NCI-H187 (cell line): ENCODE data around the gene STX17.
"Not testable (repeated sequence)": the region's sequence is repeated elsewhere in the genome, so short reads cannot be mapped to it uniquely, and the experiment has no call there.

Experiments
- DNase-seq, 2 experiments: peaks; one replicate each; lab custom pipeline; 2025; lab: John Stamatoyannopoulos, UW

Gene STX17

DNA sequence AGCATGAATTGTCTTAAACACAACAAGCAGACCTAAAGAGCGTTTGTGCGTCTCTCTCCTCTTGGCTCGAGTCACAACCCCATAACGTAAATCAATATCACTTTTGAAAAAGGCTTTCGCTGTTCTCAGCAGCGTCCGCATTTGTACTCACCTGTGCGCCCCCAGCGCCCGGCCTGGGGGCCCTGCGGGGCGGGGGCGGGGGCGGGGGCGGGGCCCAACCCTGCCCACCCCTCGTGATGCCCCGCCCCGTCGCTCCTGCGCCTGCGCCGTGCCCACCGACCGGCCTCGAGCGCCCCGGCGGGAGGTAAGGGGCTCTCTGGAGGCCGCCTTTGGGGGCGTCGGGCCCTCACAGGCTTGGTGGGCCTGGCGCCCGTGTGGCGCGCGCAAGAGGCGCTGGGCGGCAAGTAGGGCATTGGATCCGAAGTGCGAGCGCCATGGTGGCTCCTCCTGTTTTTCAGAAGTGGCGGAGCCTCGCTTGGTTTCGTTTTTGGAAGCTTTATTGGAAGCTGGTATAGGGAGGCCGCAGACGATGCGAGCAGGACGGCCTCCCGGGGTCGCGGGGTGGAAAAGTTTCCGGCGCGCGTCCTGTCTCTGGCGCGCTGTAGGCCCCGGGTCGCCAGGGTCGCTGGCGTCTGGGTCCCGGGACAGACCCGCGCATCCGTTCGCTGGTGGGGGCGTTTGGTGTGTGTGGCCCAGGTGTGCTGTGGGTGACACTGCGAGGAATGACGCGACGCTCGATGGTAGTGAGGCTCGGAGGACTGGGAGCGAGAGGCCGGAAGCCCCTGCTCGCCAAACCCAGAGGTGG is at the start of gene STX17:
Gene STX17 (plus strand): TSS at position 252 of the 805 bp plus-strand sequence. CDS start 8,586 bp downstream, outside the sequence.
- DNase-seq = peak in 1 of 2 experiments; percentile 61

DNA sequence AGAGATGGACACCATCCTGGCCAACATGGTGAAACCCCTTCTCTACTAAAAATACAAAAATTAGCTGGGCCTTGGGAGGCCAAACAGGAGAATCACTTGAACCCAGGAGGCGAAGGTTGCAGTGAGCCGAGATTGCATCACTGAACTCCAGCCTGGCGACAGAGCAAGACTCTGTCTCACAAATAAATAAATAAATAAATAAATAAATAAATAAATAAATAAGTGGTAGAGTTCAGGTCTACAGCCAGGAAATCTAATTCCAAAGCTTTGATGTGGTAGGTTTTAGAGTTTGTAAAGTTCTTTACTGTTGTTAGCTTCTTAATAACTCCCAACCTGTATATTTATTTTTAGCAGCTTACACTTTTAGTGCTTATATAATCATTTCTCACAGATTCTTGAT is 48.9 kb upstream of the STX17 start:
- not testable (repeated sequence) for DNase-seq

DNA sequence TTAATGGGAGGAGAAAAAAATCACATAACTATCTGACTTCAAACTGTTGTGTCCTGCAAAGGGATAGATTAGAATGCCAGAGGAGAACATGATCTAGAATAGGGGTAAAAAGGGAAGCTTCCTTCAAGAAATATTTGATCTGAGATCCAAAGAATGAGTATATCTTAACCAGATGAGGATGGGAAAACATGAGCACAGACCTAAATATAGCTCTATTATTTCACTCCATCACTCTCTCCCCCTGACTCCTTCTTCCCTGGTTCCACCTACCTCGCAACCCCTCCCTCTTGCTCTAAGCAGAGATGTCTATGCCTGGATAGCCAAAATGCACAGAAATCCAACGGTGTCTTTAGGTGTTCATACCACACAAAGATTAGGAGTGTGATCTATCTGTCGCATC is 48.4 kb upstream of the STX17 start:
- no peak for DNase-seq

DNA sequence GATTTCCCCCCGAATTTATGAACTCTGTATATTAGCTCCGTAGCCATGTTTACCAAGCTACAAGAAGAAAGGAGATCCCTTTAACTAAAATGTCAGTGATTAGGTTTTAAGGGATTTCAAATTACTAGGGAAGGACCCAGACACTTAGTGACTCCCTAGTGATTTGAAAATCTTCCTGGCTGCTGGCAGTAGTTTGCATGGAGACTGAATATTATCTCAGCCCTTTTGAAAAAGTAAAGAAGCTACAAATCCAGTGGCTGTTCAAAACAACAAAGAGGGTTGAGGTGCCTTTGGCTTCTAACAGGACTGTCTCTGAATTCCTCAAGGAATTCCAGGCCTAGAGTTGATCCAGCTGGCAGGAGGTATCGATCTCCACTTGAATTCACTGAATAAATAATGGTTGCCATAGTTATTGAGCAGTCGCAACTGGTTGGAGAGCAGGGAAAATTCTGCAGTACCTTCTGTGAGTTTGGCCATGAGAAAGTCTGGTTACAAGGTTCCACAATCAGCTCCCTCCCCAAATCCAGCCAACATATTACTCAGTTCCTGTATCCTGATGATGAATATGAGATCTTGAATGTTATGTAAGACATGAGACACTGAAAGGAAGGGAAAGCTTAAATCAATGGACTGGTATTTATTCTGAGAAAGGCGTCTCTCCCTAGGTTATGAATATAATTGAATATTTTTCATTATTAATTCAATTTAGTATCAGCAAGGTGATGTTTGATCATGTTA is 47.0 kb upstream of the STX17 start:
- no peak for DNase-seq

DNA sequence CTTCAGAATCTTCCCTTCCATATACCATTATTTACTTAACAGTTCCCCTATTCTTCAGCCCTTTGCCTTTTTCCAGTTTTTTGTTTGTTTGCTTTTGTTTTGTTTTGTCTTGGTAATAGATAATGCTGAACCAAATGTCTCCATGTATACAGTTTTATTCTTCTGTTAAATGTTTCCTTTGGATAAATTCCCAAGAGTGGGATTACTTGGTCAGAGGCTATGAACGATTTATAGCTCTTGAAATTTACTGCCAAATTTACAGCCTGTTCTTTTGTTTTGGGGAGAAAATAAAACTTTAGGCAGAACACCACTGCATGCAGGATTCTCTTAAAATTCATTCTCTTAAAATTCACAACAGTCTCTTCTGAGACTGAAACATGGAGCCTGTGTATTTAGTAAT is 46.2 kb upstream of the STX17 start:
- DNase-seq = no peak

DNA sequence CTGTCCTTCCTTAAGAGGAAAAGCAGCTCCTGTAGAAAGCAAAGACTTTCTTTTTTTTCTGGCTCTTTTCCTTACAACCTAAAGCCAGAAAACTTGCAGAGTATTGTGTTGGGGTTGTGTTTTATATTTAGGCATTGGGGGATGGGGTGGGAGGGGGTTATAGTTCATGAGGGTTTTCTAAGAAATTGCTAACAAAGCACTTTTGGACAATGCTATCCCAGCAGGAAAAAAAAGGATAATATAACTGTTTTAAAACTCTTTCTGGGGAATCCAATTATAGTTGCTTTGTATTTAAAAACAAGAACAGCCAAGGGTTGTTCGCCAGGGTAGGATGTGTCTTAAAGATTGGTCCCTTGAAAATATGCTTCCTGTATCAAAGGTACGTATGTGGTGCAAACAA is 42.5 kb upstream of the STX17 start:
- no peak for DNase-seq

DNA sequence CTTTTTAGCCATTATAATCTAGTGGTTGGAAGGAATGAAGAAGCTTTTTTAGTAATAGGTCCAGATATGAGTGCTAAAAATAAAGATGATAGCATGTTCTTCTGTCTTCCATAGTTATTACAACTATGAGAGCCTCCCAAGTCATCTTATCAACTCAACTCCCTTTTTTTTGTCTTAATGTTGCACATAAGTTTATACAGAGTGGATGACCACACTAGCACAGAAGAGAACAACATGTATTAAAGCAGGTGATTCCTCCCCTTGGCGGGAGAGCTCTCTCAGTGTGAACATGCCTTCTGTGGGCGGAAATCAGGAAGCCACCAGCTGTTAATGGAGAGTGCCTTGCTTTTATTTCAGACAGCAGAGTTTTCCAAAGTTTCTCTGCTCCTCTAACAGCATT is 40.1 kb upstream of the STX17 start:
- no peak for DNase-seq

DNA sequence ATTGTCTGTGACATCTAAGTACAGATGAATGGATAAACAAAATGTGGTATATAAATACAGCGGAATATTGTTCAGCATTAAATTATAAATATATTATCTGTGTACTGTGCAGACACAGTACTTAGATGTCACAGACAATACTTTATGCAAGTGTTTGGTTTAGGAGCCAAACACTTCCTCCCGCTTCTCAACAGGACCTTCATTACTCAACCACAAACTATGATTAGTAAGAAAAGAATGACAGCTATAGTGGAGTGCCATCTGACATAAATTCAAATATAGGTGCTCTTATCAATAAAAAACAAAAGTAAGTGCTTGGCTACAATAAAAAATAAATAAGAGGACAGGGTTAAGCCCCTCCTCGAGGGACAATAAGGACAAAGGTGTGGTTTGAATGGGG is 38.9 kb upstream of the STX17 start:
- no peak for DNase-seq

DNA sequence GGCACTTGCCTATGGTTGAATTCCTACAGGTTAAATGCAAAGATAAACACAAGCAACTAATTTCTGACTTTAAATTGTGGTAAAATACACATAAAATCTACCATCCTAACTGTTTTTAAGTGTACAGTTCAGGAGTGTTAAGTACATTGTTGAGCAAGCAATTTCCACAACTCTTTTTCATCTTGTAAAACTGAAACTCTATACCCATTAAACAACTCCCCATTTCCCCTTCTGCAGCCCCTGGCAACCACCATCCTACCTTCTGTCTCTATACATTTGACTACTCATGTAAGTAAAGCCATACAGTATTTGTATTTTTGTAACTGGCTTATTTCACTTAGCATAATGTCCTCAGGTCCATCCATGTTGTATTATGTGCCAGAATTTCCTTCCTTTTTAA is 38.5 kb upstream of the STX17 start:
- DNase-seq = no peak

DNA sequence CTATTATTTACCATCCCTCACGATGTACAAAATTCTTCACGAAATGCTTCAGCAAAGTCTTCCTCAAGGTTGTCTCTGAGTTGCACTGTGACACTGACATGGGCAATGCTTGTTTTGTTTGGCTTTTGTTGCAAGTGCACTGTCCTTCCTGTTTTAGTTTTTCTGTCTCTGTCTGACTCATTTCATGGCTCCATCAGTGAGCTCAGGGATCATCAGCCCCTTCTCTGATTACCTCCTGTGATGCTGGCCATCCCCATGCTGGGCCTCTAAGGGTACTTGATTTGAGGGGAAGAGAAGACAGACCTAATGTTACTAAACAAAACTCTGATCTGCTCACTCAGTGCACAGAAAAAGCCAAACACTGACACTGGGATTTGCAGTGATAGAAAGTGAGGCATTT is 37.6 kb upstream of the STX17 start:
- DNase-seq = no peak

DNA sequence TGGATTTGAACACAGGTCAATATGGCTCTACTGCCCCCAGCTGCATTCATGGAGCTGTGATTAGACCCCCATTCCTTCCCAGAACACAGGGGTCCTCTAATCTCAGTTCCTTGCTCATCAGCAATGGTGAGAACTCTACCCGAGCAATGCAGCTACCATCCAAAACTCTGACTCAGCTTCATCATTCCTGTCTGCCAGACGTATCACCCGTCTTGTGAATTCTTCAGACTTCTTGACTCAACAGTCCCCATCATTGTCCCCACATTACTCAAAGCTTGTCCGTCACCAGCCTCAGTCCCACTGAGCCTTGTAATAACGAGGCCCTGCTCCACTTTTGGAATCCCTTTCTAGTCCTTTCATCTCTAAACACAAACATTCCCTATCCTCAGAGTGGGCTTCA is 36.3 kb upstream of the STX17 start:
- no peak for DNase-seq

DNA sequence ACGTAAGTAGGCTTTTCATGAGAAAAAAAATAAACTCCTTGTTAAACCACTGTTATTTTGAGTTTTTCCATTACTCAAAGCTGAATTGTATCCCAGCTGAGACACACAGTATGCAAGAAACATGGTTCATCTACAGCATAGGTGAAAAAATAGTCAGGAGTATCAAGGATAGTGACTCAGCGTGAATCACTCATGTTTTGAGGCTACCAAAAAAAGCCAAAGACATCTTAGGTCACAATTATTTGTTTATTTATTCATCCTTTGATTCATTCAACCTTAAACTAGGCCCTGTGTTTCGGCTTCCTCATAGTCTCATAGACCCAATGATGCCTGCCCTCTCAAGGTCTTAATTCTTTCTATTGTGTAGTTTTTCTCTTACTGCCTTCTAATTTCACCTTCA is 32.9 kb upstream of the STX17 start:
- DNase-seq = no peak

DNA sequence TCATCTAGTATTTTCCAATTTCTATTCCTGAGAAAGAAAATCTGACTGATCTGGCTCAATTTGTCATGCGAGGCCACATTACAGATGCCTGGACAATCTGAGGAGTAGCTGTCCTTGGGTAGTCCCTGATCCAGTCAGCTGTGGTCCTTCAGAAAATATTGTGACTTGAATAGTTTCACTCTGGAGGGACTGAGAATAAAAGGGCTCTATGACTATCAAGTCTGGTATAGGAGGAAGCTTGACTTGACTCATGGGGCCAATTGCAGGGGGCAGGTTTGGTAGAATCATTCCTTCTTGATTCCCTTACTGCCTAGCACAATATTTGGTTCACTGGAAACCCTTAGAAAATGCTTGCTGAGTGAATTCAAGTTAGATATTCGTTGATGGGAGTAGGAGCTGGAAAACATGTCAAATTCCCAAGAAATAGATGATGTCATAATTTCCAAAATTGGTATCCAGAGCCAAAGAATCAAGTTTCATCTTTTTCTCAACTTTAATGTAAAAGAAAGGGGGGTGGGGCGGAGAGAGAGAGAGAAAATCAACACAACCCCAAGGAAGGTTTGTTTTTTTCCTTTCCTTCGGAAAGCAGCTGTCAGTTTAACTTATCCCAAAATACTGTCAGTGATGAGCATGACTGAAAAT is 32.4 kb upstream of the STX17 start:
- no peak for DNase-seq

DNA sequence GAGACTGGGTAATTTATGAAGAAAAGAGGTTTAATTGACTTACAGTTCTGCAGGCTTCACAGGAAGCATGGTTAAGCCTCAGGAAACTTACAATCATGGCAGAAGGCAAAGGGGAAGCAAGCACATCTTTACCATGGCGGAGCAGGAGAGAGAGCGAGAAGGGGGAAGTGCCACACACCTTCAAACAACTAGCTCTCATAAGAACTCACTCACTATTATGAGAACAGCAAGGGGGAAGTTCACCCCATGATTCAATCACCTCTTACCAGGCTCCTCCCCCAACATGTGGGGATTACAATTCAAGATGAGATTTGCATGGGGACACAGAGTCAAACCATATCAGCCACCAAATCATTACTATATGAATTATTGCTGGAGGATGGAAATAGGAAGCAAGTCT is 30.3 kb upstream of the STX17 start:
- DNase-seq = no peak

DNA sequence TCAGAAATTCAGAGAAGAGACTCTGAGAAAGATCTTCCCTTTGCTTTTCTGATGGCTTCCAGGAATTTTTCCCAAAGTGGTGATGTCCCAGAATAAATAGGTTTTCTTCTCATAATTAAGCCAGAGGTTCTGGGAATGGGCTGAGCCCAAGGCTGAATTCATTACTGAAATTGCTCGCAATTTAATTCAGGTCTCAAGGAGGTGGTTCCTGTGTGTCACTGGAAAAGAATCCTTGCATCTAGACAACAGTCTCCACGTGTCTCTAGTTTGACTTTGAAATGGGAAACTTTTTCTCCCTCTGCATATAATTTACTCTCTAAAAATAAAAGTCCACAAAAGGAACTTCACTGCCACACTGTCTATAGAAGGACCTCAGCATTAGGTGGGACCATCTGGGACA is 27.8 kb upstream of the STX17 start:
- no peak for DNase-seq

DNA sequence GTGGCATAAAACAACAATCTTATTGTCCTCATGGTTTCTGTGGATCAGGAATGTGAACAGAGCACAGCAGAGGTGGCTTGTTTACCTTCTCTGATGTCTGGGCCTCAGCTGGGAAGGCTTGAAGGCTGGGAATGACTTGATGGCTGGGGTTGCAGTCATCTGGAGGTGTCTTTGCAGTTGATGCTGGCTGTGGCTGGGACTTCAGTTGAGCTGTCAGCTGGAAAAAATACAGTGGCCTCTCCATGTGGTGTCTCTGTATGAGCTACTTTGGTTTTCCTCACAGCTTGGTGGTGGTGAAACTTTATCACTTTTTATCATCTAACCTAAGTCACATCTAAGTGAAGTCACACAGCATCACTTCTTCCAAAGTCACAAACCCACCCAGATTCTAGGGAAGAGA is 24.7 kb upstream of the STX17 start:
- no peak for DNase-seq

DNA sequence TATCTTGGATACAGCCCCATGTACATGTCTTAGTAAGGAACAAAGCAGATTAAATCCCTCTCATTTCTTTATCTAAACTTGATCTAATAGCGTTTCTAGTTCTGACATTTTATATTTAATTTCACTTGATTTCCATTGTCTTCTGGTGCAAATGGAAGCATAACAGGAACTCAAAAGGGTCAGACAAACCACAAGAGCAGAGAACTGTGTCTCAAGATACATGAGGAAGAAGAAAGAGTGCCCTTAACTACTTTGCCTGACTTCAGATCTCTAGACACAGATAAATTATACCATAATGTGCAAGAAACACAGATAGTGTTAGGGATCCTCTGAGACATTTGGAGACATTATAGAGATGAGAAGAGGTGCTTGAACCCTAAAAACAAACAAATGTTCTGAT is 20.7 kb upstream of the STX17 start:
- no peak for DNase-seq

DNA sequence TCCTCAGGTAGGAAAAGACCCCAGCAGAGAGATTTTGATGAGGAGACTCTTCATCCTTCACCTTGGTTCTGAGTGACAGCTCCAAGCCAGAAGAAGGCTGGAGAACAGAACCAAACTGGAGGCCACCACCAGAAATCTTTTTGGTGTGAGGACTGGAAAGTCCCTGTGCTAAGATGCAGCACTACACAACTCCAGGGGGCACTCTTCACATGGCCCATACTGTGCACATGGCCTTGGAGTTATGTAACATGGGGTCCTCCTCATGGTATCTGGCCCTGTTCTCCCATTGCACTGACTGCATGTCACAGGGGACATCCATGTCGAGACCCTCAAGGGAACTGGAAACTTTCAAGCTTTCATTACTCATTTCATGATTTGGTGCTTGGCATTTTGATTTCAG is 17.3 kb upstream of the STX17 start:
- no peak for DNase-seq

DNA sequence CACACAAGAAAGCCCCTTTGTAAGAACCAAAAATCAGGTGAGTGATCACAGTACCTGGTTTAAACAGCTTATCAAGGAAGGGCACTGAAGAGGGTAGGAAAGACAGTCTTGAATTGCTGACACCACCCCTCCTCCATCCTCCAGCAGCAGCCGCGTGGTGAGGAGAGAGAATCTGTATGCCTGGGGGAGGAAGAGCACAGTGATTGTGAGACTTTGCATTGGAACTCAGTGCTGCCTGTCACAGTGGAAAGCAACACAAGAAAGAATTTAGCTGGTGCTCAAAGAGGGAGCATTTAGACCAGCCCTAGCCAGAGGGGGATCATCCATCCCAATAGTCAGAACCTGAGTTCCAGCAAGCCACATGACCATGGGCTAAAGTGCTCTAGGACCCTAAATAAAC is 11.6 kb upstream of the STX17 start:
- DNase-seq = no peak

DNA sequence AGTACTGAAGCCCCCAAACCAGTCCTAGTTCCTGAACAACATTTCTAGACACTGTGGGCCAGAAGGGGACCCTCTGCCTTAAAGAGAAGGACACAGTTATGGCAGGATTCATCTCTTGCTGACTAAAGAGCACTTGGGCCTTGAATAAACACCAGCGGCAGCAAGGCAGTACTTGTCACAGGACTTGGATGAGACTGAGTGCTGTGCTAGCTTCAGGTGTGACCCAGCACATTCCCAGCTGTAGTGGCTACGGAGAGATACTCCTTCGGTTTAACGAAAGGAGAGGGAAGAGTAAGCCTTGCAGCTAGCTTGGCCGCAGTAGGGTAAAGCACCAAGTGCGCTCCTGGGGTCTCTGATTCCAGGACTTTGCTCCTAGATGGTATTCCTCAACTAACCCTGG is 10.9 kb upstream of the STX17 start:
- no peak for DNase-seq

DNA sequence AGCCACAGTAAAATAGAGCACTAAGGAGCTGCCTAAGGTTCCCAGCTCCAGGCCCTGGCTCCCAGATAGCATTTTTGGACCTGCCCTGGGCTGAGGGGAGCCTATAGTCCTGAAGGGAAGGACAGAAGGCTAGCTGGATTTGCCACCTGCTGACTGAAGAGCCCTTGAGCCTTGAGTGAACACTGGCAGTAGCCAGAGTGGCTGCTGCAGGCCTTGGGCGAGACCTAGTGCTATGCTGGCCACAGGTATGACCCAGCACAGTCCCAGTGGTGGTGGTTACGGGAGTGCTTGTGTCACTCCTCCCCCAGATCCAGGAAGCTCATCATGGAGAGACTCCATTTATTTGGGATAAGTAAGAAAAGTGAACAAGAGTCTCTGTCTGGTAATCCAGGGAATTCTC is 10.3 kb upstream of the STX17 start:
- DNase-seq = peak in 1 of 2 experiments; percentile 3

DNA sequence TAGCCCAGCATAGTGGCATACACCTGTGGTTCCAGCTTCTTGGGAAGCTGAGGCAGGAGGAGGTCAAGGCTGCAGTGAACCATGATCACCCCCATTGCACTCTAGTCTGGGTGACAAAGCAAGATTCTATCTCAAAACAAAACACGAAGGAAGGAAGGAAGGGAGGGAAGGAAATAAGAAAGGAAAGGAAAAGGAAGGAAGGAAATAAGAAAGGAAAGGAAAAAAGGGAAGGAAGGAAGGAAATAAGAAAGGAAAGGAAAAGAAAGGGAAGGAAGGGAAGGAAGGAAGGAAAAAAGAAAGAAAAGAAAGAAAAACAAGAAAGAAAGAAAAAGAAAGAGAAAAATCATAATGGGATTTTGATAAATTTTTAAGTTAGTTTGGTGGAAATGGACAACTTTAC is 3.1 kb upstream of the STX17 start:
- DNase-seq = no peak

DNA sequence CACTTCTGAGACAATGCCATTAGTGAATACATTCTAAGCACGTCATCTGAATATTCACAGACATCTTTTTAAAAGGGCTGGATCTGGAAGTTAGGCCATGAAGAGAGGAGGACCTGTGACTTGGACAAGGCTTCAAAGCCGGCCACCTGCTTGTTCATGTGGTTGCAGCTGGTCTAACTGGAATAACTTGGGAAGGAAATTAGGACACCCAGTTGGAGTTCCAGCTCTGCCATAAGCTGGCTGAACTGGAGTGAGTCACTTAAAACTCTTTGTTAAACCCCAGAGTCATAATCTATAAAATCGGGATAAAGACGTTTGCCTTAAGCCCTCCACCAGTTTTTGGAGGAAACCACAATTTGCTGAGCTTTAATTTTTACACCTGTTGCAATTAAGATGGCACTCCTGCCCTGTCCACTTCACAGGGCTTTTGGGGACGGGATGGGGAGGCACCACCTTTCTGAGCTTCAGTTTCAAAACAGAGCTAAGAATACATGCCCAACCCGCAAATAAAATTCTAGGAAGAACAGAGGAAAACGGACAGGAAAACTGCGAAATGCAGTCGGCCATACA is 536 bp upstream of the STX17 start:
- DNase-seq = no peak
